HG02763 (cell line): Measurements from ENCODE around the gene PRM1.

Experiments used
- ATAC-seq: cut with Tn5 transposase; IDR thresholded peaks from one replicate; pipeline ENCODE4 v1.9.1; 2021; ENCODE audit warnings: mild to moderate bottlenecking, moderate library complexity; ENCODE audit not compliant: unreplicated experiment

Gene PRM1

DNA sequence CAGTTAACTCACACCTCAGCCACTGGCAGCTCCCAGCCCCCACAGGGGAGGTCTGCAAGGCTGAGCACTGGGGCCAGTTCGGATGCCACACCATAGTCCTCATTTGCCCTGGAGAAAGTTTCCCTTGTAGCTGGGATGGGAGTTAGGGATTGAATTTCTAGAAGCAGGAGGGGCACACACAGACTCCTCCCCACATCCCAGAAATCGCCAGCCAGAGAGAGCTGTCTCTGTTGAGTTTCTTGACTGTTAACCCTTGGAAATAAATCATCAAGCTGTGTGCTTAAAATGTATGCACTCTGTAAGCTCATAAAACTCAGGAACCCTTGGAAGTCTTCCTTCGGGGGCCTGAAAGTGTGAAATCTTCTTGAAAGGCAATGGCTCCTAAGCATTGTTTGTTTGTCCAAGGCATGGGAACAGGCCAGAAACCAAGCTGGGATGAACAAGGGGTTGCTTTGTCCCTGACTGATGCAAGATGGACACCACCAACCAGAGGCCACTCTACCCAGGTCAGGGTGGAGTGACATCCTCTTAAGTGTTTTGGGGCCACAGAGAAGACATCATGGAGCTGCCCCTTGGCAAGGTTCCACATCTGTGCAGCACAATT, 7.3 kb downstream of the PRM1 start:
- no peak for ATAC-seq

DNA sequence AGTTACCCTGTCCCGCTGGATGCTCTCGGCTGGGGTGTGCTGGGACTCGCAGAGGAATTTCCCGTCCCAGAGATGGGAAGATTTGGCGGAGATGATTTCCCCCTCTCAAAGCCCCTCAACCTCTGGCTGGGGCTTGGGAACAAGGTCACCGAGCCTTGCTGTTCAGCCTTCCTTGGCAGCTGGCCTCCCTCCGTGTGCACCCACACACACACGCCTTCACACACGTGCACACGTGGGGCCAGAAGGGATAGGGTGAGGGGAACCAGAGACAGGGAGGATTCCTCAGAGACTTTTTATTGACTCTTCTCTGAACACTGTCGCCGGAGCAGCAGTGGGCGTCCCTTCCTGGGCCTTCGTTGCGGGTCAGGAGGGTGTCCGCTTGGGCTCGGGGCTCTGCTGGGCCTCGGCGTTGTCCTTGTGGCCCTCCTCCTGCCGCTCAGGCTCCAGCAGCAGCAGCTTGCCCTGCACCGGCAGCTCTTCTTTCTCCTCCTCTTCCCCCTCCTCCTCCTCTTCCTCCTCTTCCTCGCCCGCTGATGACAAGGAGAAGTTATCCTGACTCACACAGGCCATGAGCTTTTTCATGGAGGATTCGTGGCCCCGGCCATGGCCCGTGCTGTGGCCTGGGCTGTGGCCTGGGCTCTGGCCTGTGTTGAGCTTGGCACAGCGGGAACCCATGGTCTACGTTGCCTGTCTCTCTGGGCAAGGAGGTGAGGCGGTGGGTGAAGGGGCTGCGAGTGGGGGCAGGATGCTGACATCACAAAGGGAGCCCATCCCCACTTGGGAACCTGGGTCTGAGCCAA, 8.0 kb downstream of the PRM1 start, which contains the start of gene PRM3:
Gene PRM3, minus strand, starts transcription at position 709 of the 800 bp plus-strand sequence. Its CDS starts 34 bp downstream, at position 675.
- ATAC-seq: no peak

DNA sequence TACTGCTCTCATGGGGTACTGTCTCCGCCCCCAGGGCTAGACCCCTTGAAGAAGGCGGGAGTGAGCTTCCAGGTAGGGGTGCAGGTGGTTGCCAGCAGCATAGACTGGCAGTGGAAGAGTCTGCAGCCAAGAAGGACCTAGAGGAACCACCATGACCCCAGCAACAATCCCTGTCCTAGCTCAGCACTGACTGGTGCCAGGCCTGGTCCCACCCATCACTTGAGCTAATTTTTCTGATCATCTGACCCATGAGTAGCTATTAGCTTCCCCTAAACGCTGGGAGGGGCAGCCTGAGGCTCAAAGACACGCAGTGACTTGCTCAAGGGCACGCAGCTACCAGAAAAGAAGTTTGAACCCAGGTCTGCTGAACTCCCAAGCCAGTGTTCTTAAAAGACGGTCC, 8.6 kb downstream of the PRM1 start:
- ATAC-seq: no peak

DNA sequence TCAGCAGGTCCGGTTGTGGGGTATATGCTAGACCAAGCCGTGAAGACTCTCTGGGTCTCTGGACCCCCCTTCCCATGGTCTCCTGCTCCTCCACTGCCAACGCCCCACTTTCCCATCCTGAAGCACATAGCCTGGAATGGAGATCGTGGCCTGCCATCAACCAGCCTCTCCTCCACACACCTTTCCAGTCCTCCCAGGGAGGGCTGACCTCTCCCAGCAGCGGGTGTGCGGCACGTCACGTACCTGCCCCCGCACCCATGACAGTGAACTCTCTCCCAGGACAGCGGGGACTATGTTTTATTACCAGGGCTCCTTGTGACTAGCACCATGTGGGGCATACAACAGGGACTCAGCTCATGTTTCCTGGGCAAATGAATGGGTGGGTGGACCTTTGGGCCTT, 9.5 kb downstream of the PRM1 start:
- ATAC-seq: no peak

DNA sequence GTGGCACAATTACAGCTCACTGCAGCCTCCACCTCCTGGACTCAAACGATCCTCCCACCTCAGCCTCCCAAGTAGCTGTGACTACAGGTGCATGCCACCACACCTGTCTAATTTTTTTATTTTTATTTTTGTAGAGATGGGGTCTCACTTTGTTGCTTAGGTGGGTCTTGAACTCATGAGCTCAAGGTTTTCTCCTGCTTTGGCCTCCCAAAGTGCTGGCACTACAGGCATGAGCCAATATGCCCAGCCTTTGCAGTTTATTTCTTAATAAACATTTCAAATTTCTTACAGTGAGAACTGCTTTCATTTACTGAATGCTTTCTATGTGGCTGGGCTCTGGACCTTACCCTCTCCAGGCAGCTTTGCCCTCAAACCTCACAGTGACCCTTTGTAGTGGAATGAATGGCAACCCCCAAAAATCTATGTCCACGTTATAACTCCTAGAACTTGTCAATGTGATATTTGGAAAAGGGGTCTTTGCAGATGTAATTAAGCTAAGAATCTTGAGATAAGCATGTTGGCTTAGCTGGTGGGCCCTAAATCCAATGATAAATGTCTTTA, 10.4 kb downstream of the PRM1 start:
- no peak for ATAC-seq

DNA sequence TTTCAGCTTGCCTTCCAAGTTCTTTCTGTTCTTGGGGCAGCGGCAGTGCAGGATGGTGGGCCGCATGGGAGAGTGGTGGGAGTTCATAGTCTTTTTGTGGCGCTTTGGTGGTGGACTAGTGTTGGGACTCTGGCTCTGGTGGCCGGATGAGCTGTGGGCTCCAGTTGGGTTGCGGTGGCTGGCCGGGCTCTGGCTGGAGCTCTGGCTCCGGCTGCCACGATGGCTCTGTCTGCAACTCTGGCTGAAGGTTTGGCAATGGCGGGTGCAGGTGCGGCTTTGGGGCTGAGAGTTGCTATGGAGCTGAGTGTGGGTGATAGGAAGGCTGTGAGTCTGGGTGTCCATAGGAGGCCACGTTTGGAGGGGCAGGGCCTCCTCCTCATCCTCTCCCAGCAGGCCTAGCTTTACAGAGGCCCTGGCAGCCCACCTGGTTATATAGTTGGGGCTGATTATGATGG, 12.2 kb downstream of the PRM1 start, which contains the start of gene TNP2:
Gene TNP2, minus strand, starts transcription at position 405 of the 455 bp plus-strand sequence. Its CDS starts 63 bp downstream, at position 342.
- ATAC-seq: no peak

DNA sequence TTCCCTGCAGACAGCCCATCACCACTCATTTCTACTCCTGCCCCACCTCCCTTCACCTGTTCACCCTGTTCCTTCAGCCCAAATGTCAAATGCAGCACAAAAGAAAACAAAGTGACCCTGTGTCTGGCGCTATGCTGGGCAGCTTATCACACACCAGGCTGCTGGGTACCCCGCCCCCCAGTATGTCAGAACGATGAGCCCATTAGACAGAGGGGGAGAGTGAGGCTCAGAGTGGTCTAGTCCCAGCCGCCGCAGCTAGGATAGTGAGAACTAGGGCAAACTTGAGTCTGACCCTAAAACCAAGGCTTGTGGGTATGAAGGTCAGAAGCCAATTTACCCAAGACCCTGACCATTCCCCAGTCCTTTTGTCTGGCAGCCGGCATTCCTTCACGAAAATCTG, 16.0 kb downstream of the PRM1 start:
- no peak for ATAC-seq

DNA sequence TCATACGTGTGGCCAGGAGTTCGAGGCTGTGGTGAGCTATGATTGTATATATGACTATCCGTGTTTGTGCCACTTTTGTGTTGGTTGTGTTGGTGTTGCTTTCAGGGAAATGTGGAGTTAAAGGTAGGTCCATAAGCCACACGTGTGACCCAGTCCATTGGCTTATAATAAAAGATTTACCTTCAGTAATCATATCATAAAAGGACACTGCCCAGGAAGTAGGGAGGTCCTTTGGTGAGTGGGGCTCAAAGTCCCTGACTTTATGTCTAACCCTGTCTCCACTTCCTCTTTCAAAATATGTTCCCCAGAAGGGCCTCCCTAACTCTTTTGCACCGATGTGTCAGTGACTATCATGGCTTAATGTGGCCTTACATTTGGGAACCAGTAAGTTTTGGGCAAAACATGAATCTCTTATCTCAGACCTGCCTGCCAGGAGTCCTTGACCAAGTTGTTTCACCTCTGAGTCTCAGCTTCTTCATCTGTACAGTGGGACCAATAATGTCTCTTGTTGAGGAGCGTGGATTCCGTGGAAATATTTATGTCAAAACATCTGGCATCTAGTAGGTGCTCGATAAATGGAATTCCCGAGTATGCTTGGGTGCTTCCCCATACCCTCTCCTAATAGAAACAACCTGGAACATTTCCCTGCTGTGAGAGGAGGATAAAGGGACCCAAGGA, 16.8 kb downstream of the PRM1 start:
- no peak for ATAC-seq

DNA sequence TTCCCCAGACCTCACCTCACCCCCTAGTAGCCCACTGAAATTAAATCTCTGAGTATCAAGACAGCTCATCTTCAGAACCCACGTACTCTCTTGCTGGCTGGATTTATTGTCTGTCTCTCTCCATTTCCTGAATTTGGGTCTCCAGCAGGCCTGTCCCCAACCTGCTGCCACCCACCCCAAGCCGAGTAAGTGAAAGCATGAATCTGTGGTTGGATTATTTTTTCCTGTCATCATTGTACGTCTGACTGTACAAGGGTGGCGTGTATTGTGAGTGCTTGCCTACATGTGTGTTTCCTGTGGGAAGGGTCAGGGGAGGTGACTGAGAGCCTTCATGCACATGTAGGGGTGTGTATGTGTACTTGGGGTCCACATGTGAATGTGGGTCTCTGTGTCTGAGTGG, 17.4 kb downstream of the PRM1 start:
- ATAC-seq: no peak

DNA sequence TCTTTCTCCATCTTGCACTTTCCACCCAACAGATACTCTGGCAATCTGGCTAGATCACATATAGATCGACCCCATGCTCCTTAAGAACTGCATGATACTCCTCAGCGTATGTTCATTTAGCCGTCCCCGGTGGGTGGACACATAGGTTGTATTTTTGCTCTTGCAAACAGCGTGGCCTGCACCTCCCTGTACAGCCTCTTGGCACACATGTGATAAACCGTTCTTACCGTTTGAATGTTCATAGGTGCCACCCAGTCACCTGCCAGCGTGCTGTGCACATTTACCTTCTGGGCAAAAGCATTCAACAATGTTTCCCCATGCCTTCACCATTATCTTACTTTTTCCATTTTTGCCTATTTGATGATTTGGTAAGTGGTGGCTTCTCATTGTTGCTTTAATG, 18.2 kb downstream of the PRM1 start:
- no peak for ATAC-seq

DNA sequence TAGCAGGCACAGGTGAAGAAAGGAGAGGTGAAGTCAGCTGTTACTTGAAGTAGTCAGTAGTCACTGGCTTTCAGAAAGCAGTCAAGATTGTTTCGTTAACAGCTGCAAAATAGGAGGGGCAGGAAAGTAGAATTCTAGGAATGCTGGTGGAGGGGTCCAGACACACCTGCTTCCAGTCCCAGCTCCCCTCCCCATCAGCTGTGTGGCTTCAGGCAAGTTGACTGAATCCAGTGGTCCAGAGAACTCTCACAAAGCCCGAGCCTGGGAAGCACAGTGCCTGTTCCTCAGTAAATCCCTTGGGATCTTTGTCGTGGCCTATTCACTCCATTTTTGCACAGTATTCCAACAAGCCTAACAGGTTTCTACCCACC, 20.5 kb downstream of the PRM1 start:
- no peak for ATAC-seq

DNA sequence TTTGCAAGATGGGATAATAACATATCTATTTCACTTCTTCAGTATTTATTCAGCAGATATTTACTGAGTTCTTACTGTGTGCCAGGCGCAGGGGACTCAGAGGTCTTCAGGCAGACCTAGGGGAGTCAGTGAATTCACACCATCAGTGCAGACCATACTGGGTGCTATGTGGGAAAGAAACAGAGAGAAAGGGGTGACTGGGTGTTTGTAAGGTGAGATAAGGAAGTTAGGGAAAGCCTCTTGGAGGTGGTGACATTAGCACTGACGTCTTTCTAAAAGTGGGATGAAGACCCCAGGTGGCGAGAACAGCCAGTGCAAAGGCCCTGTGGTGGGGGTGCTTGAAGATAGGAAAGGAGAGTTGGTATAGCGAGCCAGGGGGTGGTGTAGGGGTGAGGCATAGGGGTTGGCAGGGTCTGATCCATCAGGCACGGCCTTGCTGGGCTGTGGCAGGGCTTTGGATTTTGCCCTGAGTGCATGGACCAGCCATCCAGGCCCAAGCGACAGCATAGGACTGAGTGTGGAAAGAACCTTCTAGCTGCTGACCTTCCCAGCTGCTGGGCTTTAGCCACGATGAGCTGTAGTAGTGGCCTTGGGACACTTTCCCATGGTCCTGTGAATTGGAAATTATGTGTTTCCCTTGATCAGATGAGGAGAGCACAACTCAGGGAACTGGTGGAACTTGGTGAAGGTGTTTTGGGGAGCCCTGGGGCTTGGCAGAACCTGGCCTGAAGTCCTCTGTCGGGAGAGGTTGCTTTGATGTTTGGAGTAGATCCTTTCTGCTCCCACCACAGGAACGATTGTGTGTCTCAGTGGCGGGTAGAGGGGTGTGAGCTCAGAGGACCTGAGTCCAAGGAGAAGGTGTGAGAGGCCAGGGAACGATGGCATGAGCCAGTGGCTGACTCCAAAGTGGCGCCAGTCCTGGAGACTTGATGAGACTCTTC, 21.2 kb downstream of the PRM1 start:
- ATAC-seq: no peak

DNA sequence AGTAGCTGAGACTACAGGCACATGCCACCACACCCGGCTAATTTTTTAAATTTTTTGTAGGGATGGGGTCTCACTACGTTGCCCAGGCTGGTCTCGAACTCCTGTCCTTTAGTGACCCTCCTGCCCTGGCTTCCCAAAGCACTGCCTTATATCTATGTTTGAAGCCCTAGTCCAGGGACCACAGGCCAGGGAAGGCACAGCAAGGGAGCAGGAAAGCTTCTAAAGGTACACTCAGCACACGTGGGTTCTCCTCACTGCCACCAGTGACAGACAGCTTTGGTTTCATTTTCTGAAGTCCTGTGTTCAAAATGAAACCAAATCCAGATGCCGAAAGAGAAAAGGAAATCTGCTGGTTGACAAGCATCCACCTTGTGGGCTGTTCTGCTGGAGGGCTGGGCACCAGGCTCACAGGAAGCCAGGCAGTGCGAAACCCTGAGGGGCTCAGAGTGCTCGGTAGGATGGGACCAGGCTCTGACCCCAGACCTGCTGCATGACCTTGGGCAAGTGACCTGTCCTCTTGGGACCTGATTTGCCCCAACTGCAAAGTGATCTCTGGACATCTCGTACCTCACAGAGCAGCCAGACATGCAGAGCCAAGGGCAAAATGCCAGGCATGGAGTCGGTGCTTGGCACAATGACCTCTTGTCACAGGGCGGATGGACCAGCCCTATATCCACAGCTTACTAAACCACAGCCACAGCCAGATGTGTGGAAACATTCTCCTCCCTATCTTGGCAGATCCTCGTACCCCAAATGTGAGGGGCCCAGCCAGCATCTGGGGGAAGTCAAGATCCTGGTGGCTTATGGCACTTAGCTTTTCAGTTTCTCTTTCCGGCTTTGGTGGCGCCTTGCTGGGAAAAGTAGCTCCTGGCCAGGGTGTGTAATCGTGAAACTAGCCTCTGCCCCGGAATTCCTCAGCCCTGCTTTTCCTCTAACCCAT, 22.3 kb downstream of the PRM1 start:
- no peak for ATAC-seq

DNA sequence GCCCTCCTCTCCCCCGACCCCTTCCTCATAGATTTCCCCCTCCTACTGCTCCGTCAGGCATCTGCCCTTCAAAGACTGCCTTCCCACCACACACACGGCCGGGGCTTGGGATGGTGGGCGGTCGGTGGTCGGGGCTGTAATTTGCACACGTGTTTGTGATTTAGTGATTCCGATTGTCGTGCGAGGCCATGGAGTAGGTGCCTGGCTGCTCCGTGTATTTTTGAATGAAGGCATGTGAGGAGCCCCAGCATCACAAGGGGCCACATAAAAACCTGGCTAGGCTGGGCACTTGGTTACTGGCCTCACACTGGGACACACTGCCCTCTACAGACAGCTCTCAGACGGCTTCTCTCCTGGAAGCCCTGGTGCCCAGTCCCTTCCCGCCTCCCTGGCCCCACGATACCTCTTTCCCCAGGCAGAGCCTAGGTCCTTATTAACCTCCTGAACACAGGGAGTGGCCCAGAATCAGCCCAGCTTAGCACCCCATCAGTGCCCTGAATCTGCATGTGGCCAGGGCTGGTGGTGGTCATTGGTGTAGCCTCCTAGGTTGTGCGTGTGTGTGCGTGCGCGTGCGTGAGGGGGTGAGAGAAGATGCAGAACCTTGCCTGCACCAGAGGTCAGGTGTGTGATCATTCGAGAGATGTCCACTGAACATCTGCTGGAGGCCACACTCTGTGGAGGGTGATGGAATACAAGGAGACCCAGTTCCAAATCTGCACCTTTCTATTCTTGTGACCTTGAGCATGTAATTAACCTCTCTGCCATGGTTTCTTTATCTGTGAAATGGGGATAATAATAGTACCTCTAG, 23.8 kb downstream of the PRM1 start:
- no peak for ATAC-seq

DNA sequence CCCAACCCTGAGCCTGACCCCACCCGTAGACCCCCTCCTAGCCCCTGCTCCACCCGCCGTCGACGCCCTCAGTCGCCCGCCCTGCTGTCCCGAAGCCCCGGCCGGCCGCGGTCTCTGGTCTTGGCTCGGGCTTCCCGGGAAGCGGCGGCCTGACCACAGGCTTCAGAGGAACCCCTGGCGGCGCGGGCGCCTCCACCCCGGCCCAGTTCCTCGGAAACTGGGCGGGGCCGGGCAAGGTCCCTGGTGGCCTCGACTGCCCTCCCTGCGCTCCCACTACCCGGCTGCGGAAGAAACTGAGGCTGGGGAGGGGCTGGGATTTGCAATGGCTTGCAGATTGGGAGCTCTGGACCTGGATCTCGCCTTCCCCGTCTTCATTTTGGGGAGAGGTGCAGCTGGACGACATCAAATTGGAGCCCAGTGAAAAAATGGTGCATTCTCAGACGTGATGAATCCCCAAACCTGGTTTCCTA, 24.4 kb downstream of the PRM1 start:
- ATAC-seq: no peak

DNA sequence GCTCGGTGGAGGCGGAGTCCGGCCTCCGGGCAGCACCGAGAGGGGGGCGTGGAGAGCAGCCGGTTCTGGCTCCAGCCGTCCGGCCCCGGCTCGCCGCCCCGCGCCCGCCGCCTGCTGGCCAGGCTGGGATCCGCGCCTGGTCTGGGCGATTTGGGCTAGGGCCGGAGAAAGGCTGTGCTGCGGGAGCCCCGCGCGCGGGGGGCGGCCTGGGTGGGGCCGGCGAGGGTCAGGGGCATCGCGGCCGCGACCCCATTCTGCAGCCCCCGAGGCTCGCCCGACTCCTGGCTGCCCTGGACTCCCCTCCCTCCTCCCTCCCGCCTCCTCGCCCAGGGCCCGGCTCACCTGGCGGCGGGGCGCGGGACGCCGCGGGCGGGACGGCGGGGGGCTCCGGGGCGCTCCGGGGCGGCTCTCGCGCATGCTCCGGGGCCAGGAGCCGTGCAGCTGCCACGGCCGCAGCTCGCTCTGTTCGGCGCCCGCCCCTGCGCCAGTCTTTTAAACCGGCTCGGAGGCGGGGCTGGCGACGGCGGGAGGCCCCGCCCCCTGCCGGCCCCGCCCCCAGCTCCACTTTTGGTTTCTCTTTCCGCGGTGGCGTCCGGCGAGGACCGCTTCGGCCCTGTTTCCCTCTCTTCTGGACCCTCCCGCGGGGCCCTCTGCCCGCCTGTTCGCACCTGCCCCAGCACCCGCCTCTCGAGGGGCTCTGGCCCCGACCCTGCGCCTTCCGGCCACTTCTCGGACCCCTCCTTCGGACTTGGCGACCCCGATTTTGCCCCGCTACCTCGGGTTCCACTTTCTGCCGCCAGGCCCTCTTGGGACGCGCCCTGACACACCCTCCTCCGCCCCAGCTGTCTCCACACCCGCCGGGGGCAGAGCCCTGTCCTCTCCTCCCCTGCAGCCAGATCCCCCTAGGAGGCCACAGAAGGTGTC, 25.1 kb downstream of the PRM1 start, which contains the start of gene SOCS1:
Gene SOCS1, minus strand, starts transcription at position 468 of the 924 bp plus-strand sequence. CDS start 726 bp downstream, outside the sequence.
- peak; percentile 55 for ATAC-seq
